Measurements from ENCODE around the gene PBX4. TPM values are rescaled to one million over a fixed set of nuclear protein-coding genes. Genes with fewer than 3 reads are reported as not detected.

PBX4 gene
- total and polyA plus RNA-seq, 11 donors, result 0.43 to 0.69 (median 0.53) TPM; not detected in 8

- DNase-seq (no peak), ATAC-seq (no peak)
- Histone ChIP-seq H3K4me1 (peaks cover 0 to 22% (median 9%) of the 10 kb centered on the region in 12 donors), H3K36me3 (peaks cover 0 to 26% (median 20%) of the 10 kb centered on the region in 9 donors), H3K9me3 (no peaks in the 10 kb centered on the region), H3K27ac (no peak overlapping the region), H3K4me3 (no peak overlapping the region), H3K27me3 (no peaks in the 10 kb centered on the region)
- intact Hi-C loops (cut with DNase I), result loop anchor here in 9 of 10 donors (5.0 to 10.0 kb wide), 7 partner anchors 111 to 744 kb away; partner anchors contain the start of gene GMIP (in 3 of the 9)
- 87 to 92% (median 87%) methylated on average over 4 of the region's 4 CpGs for WGBS, 4 donors
- no peak for TF ChIP-seq CTCF (IDR thresholded peaks at IDR 0.05)
- no peak for TF ChIP-seq POLR2A (IDR thresholded peaks at IDR 0.05)
Measured at GRCh38 chr19:19530889-19531288, 87.6 kb downstream of the PBX4 start.

GRCh38 chr19:19530423-19530804, 88.1 kb downstream of the PBX4 start:
- DNase-seq (no peak), ATAC-seq (no peak)
- Histone ChIP-seq H3K27ac (no peak overlapping the region), H3K4me1 (peaks cover 0 to 27% (median 11%) of the 10 kb centered on the region in 12 donors), H3K36me3 (peaks cover 0 to 28% (median 20%) of the 10 kb centered on the region in 9 donors), H3K27me3 (no peaks in the 10 kb centered on the region), H3K4me3 (no peak overlapping the region), H3K9me3 (no peaks in the 10 kb centered on the region)
- intact Hi-C loops (cut with DNase I), result loop anchor here in 9 of 10 donors (5.0 to 10.0 kb wide), 7 partner anchors 112 to 744 kb away; partner anchors contain the start of gene GMIP (in 3 of the 9)
- no peak for TF ChIP-seq CTCF (IDR thresholded peaks at IDR 0.05)
- TF ChIP-seq POLR2A (IDR thresholded peaks at IDR 0.05), result no peak
- 53 to 66% (median 57%) methylated on average over 8 to 9 of the region's 9 CpGs for WGBS, 4 donors

GRCh38 chr19:19529783-19530422, 88.6 kb downstream of the PBX4 start:
- DNase-seq (no peak), ATAC-seq (no peak)
- TF ChIP-seq CTCF (IDR thresholded peaks at IDR 0.05) (no peak), POLR2A (IDR thresholded peaks at IDR 0.05) (no peak)
- peaks cover 0 to 32% (median 11%) of the 10 kb centered on the region in 12 donors for H3K4me1 ChIP-seq
- H3K27ac ChIP-seq, result no peak overlapping the region
- WGBS, 4 donors, result 72 to 81% (median 75%) methylated on average over 10 to 11 of the region's 11 CpGs
- no peaks in the 10 kb centered on the region for H3K9me3 ChIP-seq
- H3K36me3 ChIP-seq, result peaks cover 0 to 29% (median 19%) of the 10 kb centered on the region in 9 donors
- H3K4me3 ChIP-seq, result no peak overlapping the region
- intact Hi-C loops (cut with DNase I), result loop anchor here in 9 of 10 donors (5.0 to 10.0 kb wide), 7 partner anchors 112 to 745 kb away; partner anchors contain the start of gene GMIP (in 3 of the 9)
- H3K27me3 ChIP-seq, result no peaks in the 10 kb centered on the region

- H3K36me3 ChIP-seq, result peaks cover 0 to 39% (median 26%) of the 10 kb centered on the region in 9 donors
- DNase-seq (peak in 3 of 5 donors; percentile 43 to 63 (median 59)), ATAC-seq (peak in 3 of 4 donors; percentile 42 to 51 (median 44))
- TF ChIP-seq CTCF (IDR thresholded peaks at IDR 0.05), result no peak
- no peak for TF ChIP-seq POLR2A (IDR thresholded peaks at IDR 0.05)
- H3K27me3 ChIP-seq, result no peaks in the 10 kb centered on the region
- 32 to 51% (median 46%) methylated on average over 28 to 50 of the region's 50 CpGs for WGBS, 4 donors
- peaks cover 0 to 34% (median 11%) of the 10 kb centered on the region in 12 donors for H3K4me1 ChIP-seq
- peak within 1 kb of the TSS in 8 of 12 donors; percentile 4 to 32 (median 16) for H3K4me3 ChIP-seq
- intact Hi-C loops (cut with DNase I), result no loop called here
- no peaks in the 10 kb centered on the region for H3K9me3 ChIP-seq
- no peak within 1 kb of the TSS for H3K27ac ChIP-seq
Measured at GRCh38 chr19:19528721-19529490, 89.6 kb downstream of the PBX4 start, which contains the start of gene YJEFN3. TSS of gene YJEFN3 (plus strand) at chr19:19528911. CDS start at chr19:19528933, 22 bp downstream.

Data from heart left ventricle (tissue), 16 donors.